Measurements from ENCODE around the gene P2RX7.
A peak's percentile ranks its signal among the peaks of the same experiment; 100 is the strongest.

Gene P2RX7

DNA sequence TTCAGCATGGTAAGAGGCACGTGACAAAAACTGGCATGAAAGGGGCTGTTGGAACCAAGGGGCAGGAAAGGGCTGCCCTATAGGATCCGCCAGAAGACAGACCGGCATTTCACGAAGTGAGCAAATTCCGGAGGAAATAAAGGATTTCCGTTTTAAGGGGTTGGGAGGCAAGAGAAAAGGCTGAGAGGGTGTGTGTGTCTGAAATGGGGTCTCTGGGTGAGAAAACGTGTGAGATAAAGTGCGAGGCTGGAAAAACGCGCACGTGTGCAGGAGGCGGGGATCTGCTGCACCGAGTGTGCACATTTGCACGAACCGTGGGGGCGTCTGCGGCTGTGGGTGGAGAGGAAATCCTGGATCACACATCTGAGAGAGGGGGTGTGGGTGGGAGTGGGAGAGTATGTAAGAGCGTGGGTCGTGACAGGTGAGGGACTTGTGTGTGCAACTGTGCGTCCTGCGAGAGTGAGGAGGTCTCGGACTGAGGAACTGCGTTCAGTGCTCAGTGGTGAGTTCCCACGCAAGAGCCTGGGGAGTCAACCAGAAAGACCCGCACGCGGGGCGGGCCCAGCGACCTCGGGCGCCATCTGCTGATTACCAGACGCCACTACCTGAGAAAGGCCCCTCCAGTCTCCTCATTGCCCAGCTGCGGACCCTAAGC is 37.0 kb upstream of the P2RX7 start:
- TF ChIP-seq PPARA (CRISPR knock-in tag; IDR thresholded peaks at IDR 0.05; ENCODE audit: borderline replicate concordance), result no peak
- peak; percentile 98 for ATAC-seq

- TF ChIP-seq ISL1 (CRISPR knock-in tag; IDR thresholded peaks at IDR 0.05), result no peak
- TF ChIP-seq PPARA (CRISPR knock-in tag; IDR thresholded peaks at IDR 0.05; ENCODE audit: borderline replicate concordance), result no peak
- no peak for TF ChIP-seq GLIS3 (CRISPR knock-in tag; IDR thresholded peaks at IDR 0.05)
- no peak for TF ChIP-seq SNAI2 (CRISPR knock-in tag; IDR thresholded peaks at IDR 0.05)
- TF ChIP-seq TCF4 (CRISPR knock-in tag; IDR thresholded peaks at IDR 0.05; ENCODE audit: borderline replicate concordance), result no peak
- no peak for TF ChIP-seq TOX (CRISPR knock-in tag; IDR thresholded peaks at IDR 0.05; ENCODE audit: borderline replicate concordance)
- no peak for TF ChIP-seq TSHZ2 (CRISPR knock-in tag; IDR thresholded peaks at IDR 0.05)
- no peak for ATAC-seq
These were observed 36.4 kb upstream of the P2RX7 start for GRCh38 chr12:121096199-121096798.

DNA sequence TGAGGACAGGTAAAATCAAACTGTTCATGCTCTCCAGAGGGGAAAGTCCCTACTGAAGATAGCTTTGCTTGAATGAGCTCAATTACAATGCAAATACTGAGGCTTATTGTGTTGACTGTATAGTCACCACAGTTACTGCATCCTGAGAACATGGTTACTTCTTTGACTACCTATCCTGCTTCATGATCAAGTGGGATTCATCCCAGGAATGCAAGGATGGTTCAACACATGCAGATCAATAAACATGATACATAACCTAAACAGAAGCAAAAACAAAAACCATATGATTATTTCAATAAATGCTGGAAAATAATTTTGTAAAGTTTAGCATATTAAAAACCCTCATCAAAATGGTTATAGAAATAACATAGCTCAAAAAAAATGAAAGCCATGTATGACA is 32.9 kb upstream of the P2RX7 start:
- no peak for ATAC-seq
- TF ChIP-seq GLIS3 (CRISPR knock-in tag; IDR thresholded peaks at IDR 0.05), result no peak
- TF ChIP-seq SNAI2 (CRISPR knock-in tag; IDR thresholded peaks at IDR 0.05), result no peak
- no peak for TF ChIP-seq PATZ1 (CRISPR knock-in tag; IDR thresholded peaks at IDR 0.05; ENCODE audit: borderline replicate concordance)
- TF ChIP-seq ESRRG (CRISPR knock-in tag; IDR thresholded peaks at IDR 0.05), result no peak
- TF ChIP-seq ISL1 (CRISPR knock-in tag; IDR thresholded peaks at IDR 0.05), result no peak

- TF ChIP-seq PATZ1 (CRISPR knock-in tag; IDR thresholded peaks at IDR 0.05; ENCODE audit: borderline replicate concordance) (no peak), TSHZ2 (CRISPR knock-in tag; IDR thresholded peaks at IDR 0.05) (no peak), ZNF8 (CRISPR knock-in tag; IDR thresholded peaks at IDR 0.05) (no peak), BACH2 (CRISPR knock-in tag; IDR thresholded peaks at IDR 0.05; ENCODE audit: borderline replicate concordance) (no peak), SNAI2 (CRISPR knock-in tag; IDR thresholded peaks at IDR 0.05) (no peak), ZFP30 (CRISPR knock-in tag; IDR thresholded peaks at IDR 0.05) (no peak), CSDC2 (CRISPR knock-in tag; IDR thresholded peaks at IDR 0.05) (no peak)
- TF ChIP-seq, protein P1, sequence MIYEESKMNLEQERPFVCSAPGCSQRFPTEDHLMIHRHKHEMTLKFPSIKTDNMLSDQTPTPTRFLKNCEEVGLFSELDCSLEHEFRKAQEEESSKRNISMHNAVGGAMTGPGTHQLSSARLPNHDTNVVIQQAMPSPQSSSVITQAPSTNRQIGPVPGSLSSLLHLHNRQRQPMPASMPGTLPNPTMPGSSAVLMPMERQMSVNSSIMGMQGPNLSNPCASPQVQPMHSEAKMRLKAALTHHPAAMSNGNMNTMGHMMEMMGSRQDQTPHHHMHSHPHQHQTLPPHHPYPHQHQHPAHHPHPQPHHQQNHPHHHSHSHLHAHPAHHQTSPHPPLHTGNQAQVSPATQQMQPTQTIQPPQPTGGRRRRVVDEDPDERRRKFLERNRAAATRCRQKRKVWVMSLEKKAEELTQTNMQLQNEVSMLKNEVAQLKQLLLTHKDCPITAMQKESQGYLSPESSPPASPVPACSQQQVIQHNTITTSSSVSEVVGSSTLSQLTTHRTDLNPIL (CRISPR knock-in tag; IDR thresholded peaks at IDR 0.05; ENCODE audit: low read depth), result no peak
- no peak for ATAC-seq
These were observed 30.4 kb upstream of the P2RX7 start for GRCh38 chr12:121102307-121102706.

Measured in SK-N-SH treated with all-trans-retinoic acid at 6 μM for 48 hours (cell line).